B cell (primary cell): ENCODE data around the gene GALR3.

ENCODE experiments used
- EZH2 ChIP-seq: IDR thresholded peaks from 2 replicates; pipeline ENCODE4 v1.6.1; 2012; ENCODE audit warnings: borderline replicate concordance, low read depth, mild to moderate bottlenecking, moderate library complexity, low read length; ENCODE audit not compliant: insufficient read depth, poor library complexity, severe bottlenecking
- TF ChIP-seq, protein P1 (sequence below): fragments of 200-600 bp; IDR thresholded peaks from one replicate; pipeline ENCODE4 v1.8.0; 2022; ENCODE audit warnings: antibody characterized with exemption, mild to moderate bottlenecking

DNA sequence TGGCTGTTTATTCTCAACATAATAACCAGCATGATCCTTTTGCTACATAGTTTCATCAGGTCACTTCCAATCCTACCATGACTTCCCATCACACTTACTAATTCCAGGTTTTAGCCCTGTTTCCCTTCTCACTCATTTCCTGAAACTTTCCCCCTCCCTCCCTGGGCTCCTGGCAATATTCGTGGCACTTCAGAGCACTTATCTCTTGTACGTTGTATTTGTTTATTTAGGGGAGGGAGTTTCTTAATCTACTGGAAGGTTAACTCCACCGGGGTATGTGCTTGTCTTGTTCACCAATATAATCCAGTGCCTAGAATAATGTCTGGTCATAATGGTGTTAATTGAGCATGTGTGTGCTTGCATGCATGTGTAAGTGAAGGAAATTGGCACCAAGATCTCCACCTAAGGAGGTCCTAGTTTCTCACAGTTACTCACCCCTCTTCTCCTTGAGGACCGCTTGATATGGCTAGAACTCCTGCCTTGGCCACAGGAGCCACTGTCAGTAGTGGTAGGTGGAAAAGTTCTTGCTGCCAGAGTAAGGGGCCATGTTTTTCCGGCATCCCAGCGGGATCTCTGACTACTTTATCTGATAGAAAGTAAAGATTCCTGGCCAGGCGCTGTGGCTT is 37.7 kb downstream of the GALR3 start:
- TF ChIP-seq, protein P1, sequence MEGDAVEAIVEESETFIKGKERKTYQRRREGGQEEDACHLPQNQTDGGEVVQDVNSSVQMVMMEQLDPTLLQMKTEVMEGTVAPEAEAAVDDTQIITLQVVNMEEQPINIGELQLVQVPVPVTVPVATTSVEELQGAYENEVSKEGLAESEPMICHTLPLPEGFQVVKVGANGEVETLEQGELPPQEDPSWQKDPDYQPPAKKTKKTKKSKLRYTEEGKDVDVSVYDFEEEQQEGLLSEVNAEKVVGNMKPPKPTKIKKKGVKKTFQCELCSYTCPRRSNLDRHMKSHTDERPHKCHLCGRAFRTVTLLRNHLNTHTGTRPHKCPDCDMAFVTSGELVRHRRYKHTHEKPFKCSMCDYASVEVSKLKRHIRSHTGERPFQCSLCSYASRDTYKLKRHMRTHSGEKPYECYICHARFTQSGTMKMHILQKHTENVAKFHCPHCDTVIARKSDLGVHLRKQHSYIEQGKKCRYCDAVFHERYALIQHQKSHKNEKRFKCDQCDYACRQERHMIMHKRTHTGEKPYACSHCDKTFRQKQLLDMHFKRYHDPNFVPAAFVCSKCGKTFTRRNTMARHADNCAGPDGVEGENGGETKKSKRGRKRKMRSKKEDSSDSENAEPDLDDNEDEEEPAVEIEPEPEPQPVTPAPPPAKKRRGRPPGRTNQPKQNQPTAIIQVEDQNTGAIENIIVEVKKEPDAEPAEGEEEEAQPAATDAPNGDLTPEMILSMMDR: no peak
- no peak for TF ChIP-seq EZH2
